ENCODE results near the gene NPY5R.

DNA sequence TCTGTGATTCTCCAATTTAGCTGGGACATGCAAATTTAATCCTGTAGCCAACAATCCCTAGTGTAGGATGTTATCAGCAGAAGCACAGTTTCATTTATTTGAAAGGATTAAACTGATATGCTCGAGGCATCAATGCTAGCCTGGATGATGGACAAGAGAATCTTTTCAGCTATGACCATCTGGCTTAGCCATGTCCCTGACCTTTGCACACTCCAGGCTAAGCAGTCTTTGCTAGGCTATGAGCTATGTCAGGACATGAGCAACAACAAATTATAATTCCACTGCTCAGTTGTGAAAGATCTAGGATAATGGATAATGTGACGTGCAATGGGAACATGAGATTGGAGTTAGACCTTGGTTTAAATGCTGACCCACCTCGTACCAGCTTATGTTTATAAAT, 43.2 kb upstream of the NPY5R start:
- TF ChIP-seq, protein P1, sequence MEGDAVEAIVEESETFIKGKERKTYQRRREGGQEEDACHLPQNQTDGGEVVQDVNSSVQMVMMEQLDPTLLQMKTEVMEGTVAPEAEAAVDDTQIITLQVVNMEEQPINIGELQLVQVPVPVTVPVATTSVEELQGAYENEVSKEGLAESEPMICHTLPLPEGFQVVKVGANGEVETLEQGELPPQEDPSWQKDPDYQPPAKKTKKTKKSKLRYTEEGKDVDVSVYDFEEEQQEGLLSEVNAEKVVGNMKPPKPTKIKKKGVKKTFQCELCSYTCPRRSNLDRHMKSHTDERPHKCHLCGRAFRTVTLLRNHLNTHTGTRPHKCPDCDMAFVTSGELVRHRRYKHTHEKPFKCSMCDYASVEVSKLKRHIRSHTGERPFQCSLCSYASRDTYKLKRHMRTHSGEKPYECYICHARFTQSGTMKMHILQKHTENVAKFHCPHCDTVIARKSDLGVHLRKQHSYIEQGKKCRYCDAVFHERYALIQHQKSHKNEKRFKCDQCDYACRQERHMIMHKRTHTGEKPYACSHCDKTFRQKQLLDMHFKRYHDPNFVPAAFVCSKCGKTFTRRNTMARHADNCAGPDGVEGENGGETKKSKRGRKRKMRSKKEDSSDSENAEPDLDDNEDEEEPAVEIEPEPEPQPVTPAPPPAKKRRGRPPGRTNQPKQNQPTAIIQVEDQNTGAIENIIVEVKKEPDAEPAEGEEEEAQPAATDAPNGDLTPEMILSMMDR (IDR thresholded peaks at IDR 0.05), result no peak
- TF ChIP-seq POLR2AphosphoS5 (IDR thresholded peaks at IDR 0.05), result no peak

Measured in gastroesophageal sphincter (tissue), 3 donors.